ENCODE data around the gene AQP2.
"Not testable (repeated sequence)": the region's sequence is repeated elsewhere in the genome, so short reads cannot be mapped to it uniquely, and the experiment has no call there.

Gene AQP2

GRCh38 chr12:49969651-49970429, 19.3 kb downstream of the AQP2 start:
- no peak for DNase-seq (ENCODE audit: low read depth, low spot score)

GRCh38 chr12:49970658-49971057, 20.1 kb downstream of the AQP2 start:
- no peak for DNase-seq (ENCODE audit: low read depth, low spot score)

- DNase-seq (ENCODE audit: low read depth, low spot score) = no peak
These were observed 20.6 kb downstream of the AQP2 start for GRCh38 chr12:49971141-49971540.

- DNase-seq (ENCODE audit: low read depth, low spot score) = no peak
These were observed 21.6 kb downstream of the AQP2 start for GRCh38 chr12:49972129-49972528.

GRCh38 chr12:49972641-49973360, 22.3 kb downstream of the AQP2 start, which contains the start of gene AQP6:
TSS of gene AQP6 (plus strand) at chr12:49972947. CDS start at chr12:49973174, 227 bp downstream.
- no peak for DNase-seq (ENCODE audit: low read depth, low spot score)

GRCh38 chr12:49973361-49973830, 22.9 kb downstream of the AQP2 start:
- DNase-seq (ENCODE audit: low read depth, low spot score) = no peak

- no peak for DNase-seq (ENCODE audit: low read depth, low spot score)
These were observed 23.7 kb downstream of the AQP2 start for GRCh38 chr12:49974231-49974675.

GRCh38 chr12:49974677-49975317, 24.3 kb downstream of the AQP2 start:
- DNase-seq (ENCODE audit: low read depth, low spot score) = no peak

GRCh38 chr12:49975318-49975761, 24.8 kb downstream of the AQP2 start:
- DNase-seq (ENCODE audit: low read depth, low spot score) = no peak

GRCh38 chr12:49976557-49976956, 26.0 kb downstream of the AQP2 start:
- DNase-seq (ENCODE audit: low read depth, low spot score) = no peak

- no peak for DNase-seq (ENCODE audit: low read depth, low spot score)
These were observed 27.6 kb downstream of the AQP2 start for GRCh38 chr12:49978125-49978524.

GRCh38 chr12:49979016-49979586, 28.6 kb downstream of the AQP2 start:
- DNase-seq (ENCODE audit: low read depth, low spot score) = no peak

- DNase-seq (ENCODE audit: low read depth, low spot score) = no peak
These were observed 29.3 kb downstream of the AQP2 start for GRCh38 chr12:49979791-49980190.

GRCh38 chr12:49980501-49981349, 30.2 kb downstream of the AQP2 start:
- no peak for DNase-seq (ENCODE audit: low read depth, low spot score)

GRCh38 chr12:49982246-49983087, 31.9 kb downstream of the AQP2 start:
- no peak for DNase-seq (ENCODE audit: low read depth, low spot score)

GRCh38 chr12:49983892-49984291, 33.4 kb downstream of the AQP2 start:
- DNase-seq (ENCODE audit: low read depth, low spot score) = no peak

- DNase-seq (ENCODE audit: low read depth, low spot score) = no peak
These were observed 34.2 kb downstream of the AQP2 start for GRCh38 chr12:49984476-49985359.

GRCh38 chr12:49985981-49986380, 35.4 kb downstream of the AQP2 start:
- no peak for DNase-seq (ENCODE audit: low read depth, low spot score)

GRCh38 chr12:49986476-49986875, 35.9 kb downstream of the AQP2 start:
- not testable (repeated sequence) for DNase-seq (ENCODE audit: low read depth, low spot score)

All from iPS DF 19.7 (cell line).